Head of caudate nucleus (tissue), 42 donors: ENCODE results near the gene TMEM69.

Source experiments
- DNase-seq, 42 donors: peaks; one replicate each; pipeline versions ENCODE4 v3.0.0 to v3.0.0-alpha.2; 2020 to 2021; ENCODE audit warnings: mixed read lengths in 7 of 42
- intact Hi-C: fragments of 100-400 bp; cut with DNase I; formaldehyde crosslinking; loops from one replicate; pipeline ENCODE4 v1.15.0; 2022

Gene TMEM69

GRCh38 chr1:45687754-45688740, at the start of gene TMEM69:
Gene TMEM69 (plus strand): TSS chr1:45688181. CDS start chr1:45691069, 2,888 bp downstream.
- intact Hi-C loops: loop anchor here (1.0 to 5.0 kb wide), 2 partner anchors 62 to 106 kb away; partner anchors contain the start of genes IPP and NASP
- peak; percentile 38 to 90 (median 76) for DNase-seq

- intact Hi-C loops: no loop called here
- DNase-seq: no peak
Measured at GRCh38 chr1:45640293-45640692, 47.7 kb upstream of the TMEM69 start.

- DNase-seq: no peak
- intact Hi-C loops: no loop called here
Measured at GRCh38 chr1:45643321-45643720, 44.7 kb upstream of the TMEM69 start.

GRCh38 chr1:45643978-45644377, 44.0 kb upstream of the TMEM69 start:
- intact Hi-C loops: no loop called here
- peak in 1 of 42 donors; percentile 10 for DNase-seq

GRCh38 chr1:45644661-45645060, 43.3 kb upstream of the TMEM69 start:
- DNase-seq: no peak
- intact Hi-C loops: no loop called here

GRCh38 chr1:45647248-45648021, 40.5 kb upstream of the TMEM69 start:
- peak in 2 of 42 donors; percentile 19 to 20 for DNase-seq
- intact Hi-C loops: no loop called here

- intact Hi-C loops: no loop called here
- no peak for DNase-seq
Measured at GRCh38 chr1:45654540-45655280, 33.3 kb upstream of the TMEM69 start.

GRCh38 chr1:45656573-45657226, 31.3 kb upstream of the TMEM69 start:
- DNase-seq: no peak
- intact Hi-C loops: no loop called here

GRCh38 chr1:45658171-45658570, 29.8 kb upstream of the TMEM69 start:
- intact Hi-C loops: no loop called here

GRCh38 chr1:45659222-45659621, 28.8 kb upstream of the TMEM69 start:
- DNase-seq: no peak
- intact Hi-C loops: no loop called here

More at GRCh38 chr1:45658171-45658570, 29.8 kb upstream of the TMEM69 start:
- no peak for DNase-seq

GRCh38 chr1:45660336-45660735, 27.6 kb upstream of the TMEM69 start:
- DNase-seq: no peak
- intact Hi-C loops: no loop called here

- intact Hi-C loops: no loop called here
- peak in 1 of 42 donors; percentile 29 for DNase-seq
Measured at GRCh38 chr1:45666836-45667235, 21.1 kb upstream of the TMEM69 start.

GRCh38 chr1:45667321-45668111, 20.5 kb upstream of the TMEM69 start:
- DNase-seq: no peak
- intact Hi-C loops: no loop called here

GRCh38 chr1:45668526-45668925, 19.5 kb upstream of the TMEM69 start:
- intact Hi-C loops: no loop called here
- DNase-seq: no peak

- intact Hi-C loops: no loop called here
- no peak for DNase-seq
Measured at GRCh38 chr1:45669379-45669778, 18.6 kb upstream of the TMEM69 start.

GRCh38 chr1:45669859-45670655, 17.9 kb upstream of the TMEM69 start:
- intact Hi-C loops: no loop called here
- no peak for DNase-seq

GRCh38 chr1:45673956-45674355, 14.0 kb upstream of the TMEM69 start:
- intact Hi-C loops: no loop called here

More at GRCh38 chr1:45673956-45674355, 14.0 kb upstream of the TMEM69 start:
- no peak for DNase-seq
